Upper lobe of left lung (tissue), 4 donors: ENCODE data around the gene SPATA12.

Experiments
- EP300 ChIP-seq, 4 donors: sonication (generic); formaldehyde crosslinking; IDR thresholded peaks; one replicate each; pipeline ENCODE4 v1.5.1; 2017; ENCODE audit warnings: antibody characterized with exemption in 4 of 4, control low read depth in 2 of 4
- TF ChIP-seq, protein P1 (sequence below), 6 experiments: fragments of 450-650 bp in 4 of 6; fragments of 200-600 bp in 2 of 6; sonication (generic) in 2 of 6; IDR thresholded peaks; one replicate each; pipeline ENCODE4 v1.5.1; 2016 to 2019; ENCODE audit warnings: antibody characterized with exemption in 6 of 6

DNA sequence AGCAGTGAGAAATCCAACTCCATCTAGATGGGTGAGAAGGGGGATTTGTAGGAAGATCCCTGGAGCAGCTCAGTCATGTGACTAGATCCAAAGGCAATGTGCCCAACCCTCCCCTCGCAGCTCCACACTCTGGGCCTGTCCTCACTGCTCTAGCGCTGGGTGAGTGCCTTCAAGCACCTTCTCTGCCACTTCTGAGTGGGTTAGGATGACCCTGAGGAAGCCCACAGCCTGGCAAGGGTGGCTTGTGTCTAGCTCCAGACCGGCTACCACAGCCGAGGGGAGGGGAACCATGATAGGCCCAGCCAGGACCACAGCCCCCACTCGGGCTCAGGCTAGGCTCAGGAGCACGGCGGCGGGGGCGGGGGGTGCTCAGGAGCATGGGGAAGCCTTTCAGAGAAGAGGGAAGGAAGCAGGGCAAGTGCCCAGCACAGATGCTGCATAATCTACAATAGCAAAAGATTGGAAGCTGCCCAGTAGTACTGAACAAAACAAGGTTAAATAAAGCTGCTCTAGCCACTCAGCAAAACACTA, 1.7 kb downstream of the SPATA12 start:
- TF ChIP-seq, protein P1, sequence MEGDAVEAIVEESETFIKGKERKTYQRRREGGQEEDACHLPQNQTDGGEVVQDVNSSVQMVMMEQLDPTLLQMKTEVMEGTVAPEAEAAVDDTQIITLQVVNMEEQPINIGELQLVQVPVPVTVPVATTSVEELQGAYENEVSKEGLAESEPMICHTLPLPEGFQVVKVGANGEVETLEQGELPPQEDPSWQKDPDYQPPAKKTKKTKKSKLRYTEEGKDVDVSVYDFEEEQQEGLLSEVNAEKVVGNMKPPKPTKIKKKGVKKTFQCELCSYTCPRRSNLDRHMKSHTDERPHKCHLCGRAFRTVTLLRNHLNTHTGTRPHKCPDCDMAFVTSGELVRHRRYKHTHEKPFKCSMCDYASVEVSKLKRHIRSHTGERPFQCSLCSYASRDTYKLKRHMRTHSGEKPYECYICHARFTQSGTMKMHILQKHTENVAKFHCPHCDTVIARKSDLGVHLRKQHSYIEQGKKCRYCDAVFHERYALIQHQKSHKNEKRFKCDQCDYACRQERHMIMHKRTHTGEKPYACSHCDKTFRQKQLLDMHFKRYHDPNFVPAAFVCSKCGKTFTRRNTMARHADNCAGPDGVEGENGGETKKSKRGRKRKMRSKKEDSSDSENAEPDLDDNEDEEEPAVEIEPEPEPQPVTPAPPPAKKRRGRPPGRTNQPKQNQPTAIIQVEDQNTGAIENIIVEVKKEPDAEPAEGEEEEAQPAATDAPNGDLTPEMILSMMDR (IDR thresholded peaks at IDR 0.05), result no peak
- TF ChIP-seq EP300 (IDR thresholded peaks at IDR 0.05), result no peak
